ENCODE data around the gene INMT.

INMT gene

GRCh38 chr7:30739691-30740090 is 12.2 kb upstream of the INMT start:
- Histone ChIP-seq H3K4me2 (ENCODE audit: low read length) (no peak overlapping the region), H3K4me3 (ENCODE audit: low read length) (no peak overlapping the region), H3K9ac (ENCODE audit: low read depth, low read length) (no peak overlapping the region), H3K9me3 (replicated peaks; ENCODE audit: low read length) (no peaks in the 10 kb centered on the region), H3K36me3 (ENCODE audit: insufficient read depth, low read length) (no peaks in the 10 kb centered on the region), H3K4me1 (ENCODE audit: control insufficient read depth, insufficient read depth, low read length) (no peaks in the 10 kb centered on the region), H3K27me3 (ENCODE audit: control insufficient read depth, insufficient read depth, low read length) (peaks cover 50% of the 10 kb centered on the region)

GRCh38 chr7:30740417-30741181 is 11.3 kb upstream of the INMT start:
- Histone ChIP-seq H3K9ac (ENCODE audit: low read depth, low read length) (no peak overlapping the region), H3K9me3 (replicated peaks; ENCODE audit: low read length) (no peaks in the 10 kb centered on the region), H3K36me3 (ENCODE audit: insufficient read depth, low read length) (no peaks in the 10 kb centered on the region), H3K4me1 (ENCODE audit: control insufficient read depth, insufficient read depth, low read length) (no peaks in the 10 kb centered on the region), H3K4me3 (ENCODE audit: low read length) (no peak overlapping the region), H3K27me3 (ENCODE audit: control insufficient read depth, insufficient read depth, low read length) (peaks cover 52% of the 10 kb centered on the region), H3K4me2 (ENCODE audit: low read length) (no peak overlapping the region)

GRCh38 chr7:30741289-30741688 is 10.6 kb upstream of the INMT start:
- H3K36me3 ChIP-seq (ENCODE audit: insufficient read depth, low read length): no peaks in the 10 kb centered on the region
- no peaks in the 10 kb centered on the region for H3K9me3 ChIP-seq (replicated peaks; ENCODE audit: low read length)
- H3K27me3 ChIP-seq (ENCODE audit: control insufficient read depth, insufficient read depth, low read length): peaks cover 46% of the 10 kb centered on the region
- no peak overlapping the region for H3K4me2 ChIP-seq (ENCODE audit: low read length)
- H3K4me3 ChIP-seq (ENCODE audit: low read length): no peak overlapping the region
- no peaks in the 10 kb centered on the region for H3K4me1 ChIP-seq (ENCODE audit: control insufficient read depth, insufficient read depth, low read length)
- no peak overlapping the region for H3K9ac ChIP-seq (ENCODE audit: low read depth, low read length)

GRCh38 chr7:30743371-30744074 is 8.4 kb upstream of the INMT start:
- H3K4me2 ChIP-seq (ENCODE audit: low read length): no peak overlapping the region
- no peaks in the 10 kb centered on the region for H3K9me3 ChIP-seq (replicated peaks; ENCODE audit: low read length)
- no peaks in the 10 kb centered on the region for H3K4me1 ChIP-seq (ENCODE audit: control insufficient read depth, insufficient read depth, low read length)
- no peak overlapping the region for H3K9ac ChIP-seq (ENCODE audit: low read depth, low read length)
- no peaks in the 10 kb centered on the region for H3K36me3 ChIP-seq (ENCODE audit: insufficient read depth, low read length)
- no peak overlapping the region for H3K4me3 ChIP-seq (ENCODE audit: low read length)
- peaks cover 38% of the 10 kb centered on the region for H3K27me3 ChIP-seq (ENCODE audit: control insufficient read depth, insufficient read depth, low read length)

- H3K4me1 ChIP-seq (ENCODE audit: control insufficient read depth, insufficient read depth, low read length): no peaks in the 10 kb centered on the region
- no peaks in the 10 kb centered on the region for H3K9me3 ChIP-seq (replicated peaks; ENCODE audit: low read length)
- H3K9ac ChIP-seq (ENCODE audit: low read depth, low read length): no peak overlapping the region
- no peaks in the 10 kb centered on the region for H3K36me3 ChIP-seq (ENCODE audit: insufficient read depth, low read length)
- no peak overlapping the region for H3K4me3 ChIP-seq (ENCODE audit: low read length)
- peaks cover 33% of the 10 kb centered on the region for H3K27me3 ChIP-seq (ENCODE audit: control insufficient read depth, insufficient read depth, low read length)
- H3K4me2 ChIP-seq (ENCODE audit: low read length): no peak overlapping the region
Measured at GRCh38 chr7:30744075-30744417, 7.9 kb upstream of the INMT start.

- Histone ChIP-seq H3K9me3 (replicated peaks; ENCODE audit: low read length) (no peaks in the 10 kb centered on the region), H3K36me3 (ENCODE audit: insufficient read depth, low read length) (no peaks in the 10 kb centered on the region), H3K9ac (ENCODE audit: low read depth, low read length) (no peak overlapping the region), H3K4me3 (ENCODE audit: low read length) (no peak overlapping the region), H3K27me3 (ENCODE audit: control insufficient read depth, insufficient read depth, low read length) (peaks cover 24% of the 10 kb centered on the region), H3K4me2 (ENCODE audit: low read length) (no peak overlapping the region), H3K4me1 (ENCODE audit: control insufficient read depth, insufficient read depth, low read length) (peaks cover 3% of the 10 kb centered on the region)
Measured at GRCh38 chr7:30745261-30745941, 6.5 kb upstream of the INMT start.

GRCh38 chr7:30750010-30750409 is 1.9 kb upstream of the INMT start:
- Histone ChIP-seq H3K9ac (ENCODE audit: low read depth, low read length) (no peak overlapping the region), H3K4me3 (ENCODE audit: low read length) (no peak overlapping the region), H3K27me3 (ENCODE audit: control insufficient read depth, insufficient read depth, low read length) (peaks cover 23% of the 10 kb centered on the region), H3K4me2 (ENCODE audit: low read length) (no peak overlapping the region), H3K36me3 (ENCODE audit: insufficient read depth, low read length) (no peaks in the 10 kb centered on the region), H3K9me3 (replicated peaks; ENCODE audit: low read length) (no peaks in the 10 kb centered on the region), H3K4me1 (ENCODE audit: control insufficient read depth, insufficient read depth, low read length) (peaks cover 31% of the 10 kb centered on the region)

GRCh38 chr7:30750683-30751650 is 968 bp upstream of the INMT start:
- peak overlapping the region; percentile 51 for H3K4me2 ChIP-seq (ENCODE audit: low read length)
- peaks cover 27% of the 10 kb centered on the region for H3K27me3 ChIP-seq (ENCODE audit: control insufficient read depth, insufficient read depth, low read length)
- peak overlapping the region; percentile 32 for H3K9ac ChIP-seq (ENCODE audit: low read depth, low read length)
- H3K36me3 ChIP-seq (ENCODE audit: insufficient read depth, low read length): no peaks in the 10 kb centered on the region
- H3K4me3 ChIP-seq (ENCODE audit: low read length): peak overlapping the region; percentile 29
- peaks cover 31% of the 10 kb centered on the region for H3K4me1 ChIP-seq (ENCODE audit: control insufficient read depth, insufficient read depth, low read length)
- H3K9me3 ChIP-seq (replicated peaks; ENCODE audit: low read length): no peaks in the 10 kb centered on the region

- Histone ChIP-seq H3K4me3 (ENCODE audit: low read length) (no peak overlapping the region), H3K4me1 (ENCODE audit: control insufficient read depth, insufficient read depth, low read length) (peaks cover 31% of the 10 kb centered on the region), H3K4me2 (ENCODE audit: low read length) (no peak overlapping the region), H3K9ac (ENCODE audit: low read depth, low read length) (no peak overlapping the region), H3K9me3 (replicated peaks; ENCODE audit: low read length) (no peaks in the 10 kb centered on the region), H3K36me3 (ENCODE audit: insufficient read depth, low read length) (no peaks in the 10 kb centered on the region), H3K27me3 (ENCODE audit: control insufficient read depth, insufficient read depth, low read length) (peaks cover 26% of the 10 kb centered on the region)
Measured at GRCh38 chr7:30752484-30752883, 549 bp downstream of the INMT start.

- Histone ChIP-seq H3K4me3 (ENCODE audit: low read length) (no peak overlapping the region), H3K4me2 (ENCODE audit: low read length) (peak overlapping the region; percentile 13), H3K9me3 (replicated peaks; ENCODE audit: low read length) (no peaks in the 10 kb centered on the region), H3K27me3 (ENCODE audit: control insufficient read depth, insufficient read depth, low read length) (peaks cover 29% of the 10 kb centered on the region), H3K36me3 (ENCODE audit: insufficient read depth, low read length) (no peaks in the 10 kb centered on the region), H3K4me1 (ENCODE audit: control insufficient read depth, insufficient read depth, low read length) (peaks cover 31% of the 10 kb centered on the region), H3K9ac (ENCODE audit: low read depth, low read length) (no peak overlapping the region)
Measured at GRCh38 chr7:30752979-30753378, 1.0 kb downstream of the INMT start.

All from skeletal muscle satellite cell (primary cell).